IMR-90 (cell line): ENCODE data around the gene SLC22A16. TPM values are rescaled to one million over a fixed set of nuclear protein-coding genes. Genes with fewer than 3 reads are reported as not detected.

Experiments used
- ATAC-seq: fragments of 200-7000 bp; cut with Tn5 transposase; 2 replicates; pipeline ENCODE4 v1.9.1; 2020; ENCODE audit warnings: low read depth, mild to moderate bottlenecking, moderate library complexity
- BruUV-seq: library from RNA; stranded (reverse); fragments of 400-500 nt; replicated peaks from 2 replicates; lab custom pipeline; 2021; lab: Mats Ljungman, UMichigan
- CTCF ChIA-PET: fragments of 300-600 bp; formaldehyde crosslinking; extraction: SDS; loops from one replicate; lab custom pipeline; 2021; ENCODE audit warnings: antibody characterized with exemption; lab: Yijun Ruan, JAX
- POLR2A ChIA-PET: fragments of 300-600 bp; sonication (Branson Sonifier 250); formaldehyde crosslinking; loops from one replicate; lab custom pipeline; 2022; ENCODE audit warnings: antibody characterized with exemption; ENCODE audit not compliant: unreplicated experiment; lab: Charles Lee
- DNase-seq: peaks from one replicate; pipeline ENCODE4 v3.0.0; 2013
- H2AFZ ChIP-seq: replicated peaks from 2 replicates; pipeline ENCODE3; 2013; ENCODE audit warnings: low read length, mild to moderate bottlenecking; ENCODE audit not compliant: poor library complexity
- H2AK5ac ChIP-seq: 2 replicates; pipeline ENCODE4 v1.6.1; 2013; ENCODE audit warnings: low read depth, low read length, inconsistent platforms
- H2AK9ac ChIP-seq: replicated peaks from 2 replicates; pipeline ENCODE3; 2013; ENCODE audit warnings: mild to moderate bottlenecking, low read depth, low read length, moderate library complexity; ENCODE audit not compliant: poor library complexity
- H2BK120ac ChIP-seq: 2 replicates; pipeline ENCODE4 v1.6.1; 2013; ENCODE audit warnings: low read depth, low read length, inconsistent platforms
- H2BK15ac ChIP-seq: 3 replicates; pipeline ENCODE4 v1.6.1; 2013; ENCODE audit warnings: low read depth, low read length, inconsistent platforms
- H2BK20ac ChIP-seq: 2 replicates; pipeline ENCODE4 v1.6.1; 2013; ENCODE audit warnings: low read depth, mild to moderate bottlenecking, inconsistent platforms, low read length, moderate library complexity
- H2BK5ac ChIP-seq: 2 replicates; pipeline ENCODE4 v1.6.1; 2013; ENCODE audit warnings: mild to moderate bottlenecking, low read depth, low read length, inconsistent platforms; ENCODE audit not compliant: poor library complexity, severe bottlenecking
- H3K14ac ChIP-seq: replicated peaks from 2 replicates; pipeline ENCODE4 v1.6.1; 2013; ENCODE audit warnings: low read depth, low read length, inconsistent platforms
- H3K18ac ChIP-seq: 2 replicates; pipeline ENCODE4 v1.6.1; 2013; ENCODE audit warnings: low read depth, low read length, control low read depth
- H3K23ac ChIP-seq: 2 replicates; pipeline ENCODE4 v1.6.1; 2013; ENCODE audit warnings: low read depth, low read length, inconsistent platforms
- H3K27ac ChIP-seq: 2 replicates; pipeline ENCODE4 v1.5.1; 2013; ENCODE audit warnings: mild to moderate bottlenecking, control low read depth, low read length; ENCODE audit not compliant: insufficient read depth
- H3K27me3 ChIP-seq: 2 replicates; pipeline ENCODE4 v1.6.1; 2013; ENCODE audit warnings: low read length; ENCODE audit not compliant: control insufficient read depth, insufficient read depth
- H3K36me3 ChIP-seq: 2 replicates; pipeline ENCODE4 v1.6.1; 2013; ENCODE audit warnings: low read length, mixed read lengths; ENCODE audit not compliant: control insufficient read depth, insufficient read depth
- H3K4ac ChIP-seq: 2 replicates; pipeline ENCODE4 v1.6.1; 2013; ENCODE audit warnings: low read depth, low read length, inconsistent platforms
- H3K4me1 ChIP-seq: 2 replicates; pipeline ENCODE4 v1.6.1; 2013; ENCODE audit warnings: low read length, mixed read lengths; ENCODE audit not compliant: control insufficient read depth, insufficient read depth
- H3K4me2 ChIP-seq: 2 replicates; pipeline ENCODE4 v1.6.1; 2013; ENCODE audit warnings: low read depth, mild to moderate bottlenecking, control low read depth, low read length, moderate library complexity
- H3K4me3 ChIP-seq: 2 replicates; pipeline ENCODE4 v1.5.1; 2013; ENCODE audit warnings: low read depth, mild to moderate bottlenecking, control low read depth, low read length, moderate library complexity; ENCODE audit not compliant: insufficient read depth
- H3K56ac ChIP-seq: 2 replicates; pipeline ENCODE4 v1.6.1; 2013; ENCODE audit warnings: low read length, inconsistent platforms; ENCODE audit not compliant: insufficient read depth; ENCODE audit errors: extremely low read depth
- H3K79me1 ChIP-seq, 2 experiments: 2 replicates each; pipeline ENCODE4 v1.6.1; 2013; ENCODE audit warnings: low read length in 2 of 2, inconsistent platforms in 1 of 2, low read depth in 1 of 2
- H3K9ac ChIP-seq: 2 replicates; pipeline ENCODE4 v1.6.1; 2013; ENCODE audit warnings: low read depth, low read length, control low read depth
- H3K9me1 ChIP-seq: 2 replicates; pipeline ENCODE4 v1.6.1; 2013; ENCODE audit warnings: low read length, inconsistent platforms; ENCODE audit not compliant: insufficient read depth
- H3K9me3 ChIP-seq: 2 replicates; pipeline ENCODE4 v1.6.1; 2013; ENCODE audit warnings: low read length; ENCODE audit not compliant: control insufficient read depth, insufficient read depth
- H4K20me1 ChIP-seq: 2 replicates; pipeline ENCODE4 v1.6.1; 2013; ENCODE audit warnings: low read length, inconsistent platforms; ENCODE audit not compliant: insufficient read depth
- H4K5ac ChIP-seq: 2 replicates; pipeline ENCODE4 v1.6.1; 2013; ENCODE audit warnings: mild to moderate bottlenecking, low read depth, low read length, control low read depth
- H4K8ac ChIP-seq, 2 experiments: 2 replicates each; pipeline ENCODE4 v1.6.1; 2013; ENCODE audit warnings: low read depth in 2 of 2, low read length in 2 of 2, control low read depth in 1 of 2, inconsistent platforms in 1 of 2
- H4K91ac ChIP-seq: 2 replicates; pipeline ENCODE4 v1.6.1; 2013; ENCODE audit warnings: low read depth, low read length, inconsistent platforms; ENCODE audit not compliant: insufficient read depth
- BHLHE40 ChIP-seq: fragments of 150-350 bp; IDR thresholded peaks from 2 replicates; pipeline ENCODE4 v1.6.1; 2016; ENCODE audit warnings: mild to moderate bottlenecking, low read depth, low read length
- FOS ChIP-seq: fragments of 150-350 bp; IDR thresholded peaks from 2 replicates; pipeline ENCODE4 v1.6.1; 2016; ENCODE audit warnings: low read depth, low read length
- MXI1 ChIP-seq: IDR thresholded peaks from 2 replicates; pipeline ENCODE4 v1.6.1; 2012; ENCODE audit warnings: low read depth, mild to moderate bottlenecking, low read length, moderate library complexity, borderline replicate concordance
- NFE2L2 ChIP-seq: fragments of 150-350 bp; IDR thresholded peaks from 2 replicates; pipeline ENCODE4 v1.6.1; 2016; ENCODE audit warnings: low read depth, mild to moderate bottlenecking, low read length
- POLR2A ChIP-seq: IDR thresholded peaks from 2 replicates; pipeline ENCODE4 v1.6.1; 2012; ENCODE audit warnings: mild to moderate bottlenecking, low read depth, low read length
- RAD21 ChIP-seq: IDR thresholded peaks from 2 replicates; pipeline ENCODE4 v1.6.1; 2012; ENCODE audit warnings: low read length, improper control_type of control experiment
- RFX5 ChIP-seq: IDR thresholded peaks from 2 replicates; pipeline ENCODE4 v1.8.0; 2012; ENCODE audit warnings: low read depth, mild to moderate bottlenecking, low read length, moderate library complexity
- WGBS, 2 experiments: methylation state at CpG; one replicate each; pipeline versions ENCODE4 v1.1.5 to v1.1.7; 2013; ENCODE audit warnings: missing lambda C conversion rate in 2 of 2; ENCODE audit not compliant: insufficient read length in 1 of 2; ENCODE audit errors: extremely low coverage in 2 of 2; 5-methylcytosine and 5-hydroxymethylcytosine counted together
- dilution Hi-C: fragments of 300-500 bp; cut with HindIII; formaldehyde crosslinking; loops from one replicate; pipeline ENCODE4 v1.14.3; 2018; ENCODE audit warnings: low sequenced_read_pairs; ENCODE audit not compliant: unreplicated experiment
- in situ Hi-C: fragments of 300-500 bp; cut with MboI; formaldehyde crosslinking; loops from 3 replicates; pipeline ENCODE4 v1.14.3; 2019; ENCODE audit warnings: low sequenced_read_pairs, inconsistent platforms, mixed read lengths
- intact Hi-C: fragments of 100-400 bp; cut with micrococcal nuclease; formaldehyde crosslinking; loops from 2 replicates; pipeline ENCODE4 v1.10.0; 2022
- polyA plus RNA-seq, 3 experiments: library from polyadenylated mRNA; depleted of rRNA; stranded (reverse); fragments of >200 nt; gene quantifications; 2 replicates each; pipeline ENCODE4 v1.2.3, GENCODE V29; 2012; ENCODE audit warnings: low replicate concordance in 1 of 3
- total RNA-seq: library from RNA; depleted of rRNA; stranded (reverse); fragments of >200 nt; gene quantifications from 2 replicates; pipeline ENCODE4 v1.2.3, GENCODE V29; 2012

SLC22A16 gene
- total and polyA plus RNA-seq, 2 of the 4 experiments (the other 2 are of a cell fraction) = not detected

GRCh38 chr6:110520209-110520965, 44.0 kb upstream of the SLC22A16 start:
- H2BK15ac ChIP-seq = no peak overlapping the region
- CTCF ChIA-PET = interaction anchor here (1.5 kb wide), 1 partner anchor 8 kb away, joined by 4 read pairs; no protein-coding TSS in a partner anchor
- H3K27me3 ChIP-seq = no peaks in the 10 kb centered on the region
- intact Hi-C loops = no loop called here
- H3K9me1 ChIP-seq = no peaks in the 10 kb centered on the region
- H3K14ac ChIP-seq = no peak overlapping the region
- H2AFZ ChIP-seq = no peak overlapping the region
- H3K4me1 ChIP-seq = no peaks in the 10 kb centered on the region
- no peak overlapping the region for H4K8ac ChIP-seq
- H3K18ac ChIP-seq = no peak overlapping the region
- H2BK20ac ChIP-seq = no peak overlapping the region
- no peak overlapping the region for H2BK5ac ChIP-seq
- ATAC-seq = no peak
- H4K20me1 ChIP-seq = no peaks in the 10 kb centered on the region
- no peak for TF ChIP-seq RAD21
- no peak for TF ChIP-seq POLR2A
- TF ChIP-seq RFX5 = no peak
- TF ChIP-seq BHLHE40 = no peak
- TF ChIP-seq FOS = no peak
- no peak for TF ChIP-seq NFE2L2
- no peak for TF ChIP-seq MXI1
- peaks cover 2% of the 10 kb centered on the region; the same call in 1 of the 2 replicates for H3K9me3 ChIP-seq
- no peaks in the 10 kb centered on the region for H3K79me1 ChIP-seq
- H3K4ac ChIP-seq = no peak overlapping the region
- WGBS, 2 experiments = 75% methylated on average over 6 of the region's 12 CpGs; no CpG with 5 or more reads in 1 of the 2 experiments
- H2AK5ac ChIP-seq = no peak overlapping the region
- no TSS peak for BruUV-seq
- in situ Hi-C loops = loop anchor here (5.0 to 10.0 kb wide), 2 partner anchors 434 to 477 kb away; partner anchors contain the start of gene GTF3C6
- no peaks in the 10 kb centered on the region for H3K36me3 ChIP-seq
- H3K4me2 ChIP-seq = no peak overlapping the region
- no peak overlapping the region for H3K23ac ChIP-seq
- H3K27ac ChIP-seq = no peak overlapping the region
- no peak overlapping the region for H4K5ac ChIP-seq
- POLR2A ChIA-PET = no interaction called here
- H4K91ac ChIP-seq = no peak overlapping the region
- H3K56ac ChIP-seq = no peak overlapping the region
- no peak overlapping the region for H2AK9ac ChIP-seq
- no peak overlapping the region for H3K9ac ChIP-seq
- H2BK120ac ChIP-seq = no peak overlapping the region
- dilution Hi-C loops = no loop called here
- no peak for DNase-seq
- no peak overlapping the region for H3K4me3 ChIP-seq
